Measurements from ENCODE around the gene PDXP. TPM values are rescaled to one million over a fixed set of nuclear protein-coding genes. Genes with fewer than 3 reads are reported as not detected.

The PDXP gene
- total RNA-seq, 1 donor from 2014 or later = 3.1 TPM

DNA sequence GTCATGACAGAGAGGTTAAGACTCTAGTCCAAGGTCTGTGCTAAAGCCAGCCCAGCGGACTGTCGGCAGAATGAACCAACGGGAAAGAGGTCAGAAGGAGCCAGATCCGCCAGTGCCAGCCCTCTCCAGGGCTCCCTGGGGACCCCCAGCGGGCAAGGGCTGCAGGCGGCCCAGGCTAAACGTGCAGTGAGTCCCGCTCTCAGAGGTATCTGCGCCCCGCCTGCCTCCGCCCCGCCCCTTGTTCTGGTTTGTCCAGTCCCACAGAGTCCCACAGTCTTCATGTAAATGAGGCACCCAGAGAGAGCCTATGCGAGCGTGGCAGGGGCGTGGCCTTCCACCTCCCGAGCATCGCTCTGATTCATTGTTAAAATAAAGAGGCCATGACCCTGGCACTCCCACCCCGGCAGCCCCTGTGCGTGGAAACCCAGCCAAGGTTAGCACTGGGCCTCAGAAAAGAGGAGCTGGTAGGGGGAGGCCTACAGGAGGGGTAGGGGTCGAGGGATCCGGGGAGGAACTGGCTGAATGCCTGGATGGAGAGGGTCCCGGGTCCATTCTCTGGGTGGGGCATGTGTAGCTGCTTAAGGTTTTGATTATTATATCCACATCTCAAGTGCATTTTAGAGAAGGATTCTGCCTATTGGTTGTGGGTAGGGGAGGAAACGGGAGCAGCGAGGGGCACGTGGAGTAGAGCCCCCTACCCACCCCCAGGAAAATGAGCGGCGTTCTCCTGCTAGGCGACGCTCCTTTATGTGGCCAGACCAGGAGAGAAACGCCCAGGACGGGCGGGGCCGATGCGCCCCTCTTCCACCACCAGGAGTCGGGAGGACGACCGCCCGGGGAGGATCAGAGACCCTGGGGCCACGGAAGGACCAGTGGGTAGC, 38.4 kb downstream of the PDXP start, which contains the start of gene TRIOBP:
TRIOBP (plus strand) TSS at position 392 of the 881 bp plus-strand sequence. CDS start 4,318 bp downstream, outside the sequence.
- DNase-seq (ENCODE audit: low spot score) = peak; percentile 99

- no peak for DNase-seq (ENCODE audit: low spot score)
These were observed 39.0 kb downstream of the PDXP start for GRCh38 chr22:37697538-37697835.

GRCh38 chr22:37701141-37701786, 42.7 kb downstream of the PDXP start:
- DNase-seq (ENCODE audit: low spot score) = no peak

DNA sequence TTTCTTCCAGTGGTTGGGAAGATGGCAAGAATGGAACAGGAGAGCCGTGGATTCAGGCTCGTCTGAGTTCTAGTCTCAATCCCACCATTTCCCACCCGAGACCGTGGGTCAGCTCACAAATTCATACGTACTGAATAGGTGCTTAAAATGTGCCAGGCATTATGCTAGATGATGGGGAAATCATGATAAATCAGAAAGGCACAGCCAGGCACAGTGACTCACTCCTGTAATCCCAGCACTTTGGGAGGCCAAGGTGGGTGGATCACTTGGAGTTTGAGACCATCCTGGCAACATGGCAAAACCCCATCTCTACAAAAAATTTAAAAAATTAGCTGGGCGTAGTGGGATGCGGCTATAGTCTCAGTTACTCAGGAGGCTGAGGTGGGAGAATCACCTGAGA, 45.4 kb downstream of the PDXP start:
- DNase-seq (ENCODE audit: low spot score) = no peak

DNA sequence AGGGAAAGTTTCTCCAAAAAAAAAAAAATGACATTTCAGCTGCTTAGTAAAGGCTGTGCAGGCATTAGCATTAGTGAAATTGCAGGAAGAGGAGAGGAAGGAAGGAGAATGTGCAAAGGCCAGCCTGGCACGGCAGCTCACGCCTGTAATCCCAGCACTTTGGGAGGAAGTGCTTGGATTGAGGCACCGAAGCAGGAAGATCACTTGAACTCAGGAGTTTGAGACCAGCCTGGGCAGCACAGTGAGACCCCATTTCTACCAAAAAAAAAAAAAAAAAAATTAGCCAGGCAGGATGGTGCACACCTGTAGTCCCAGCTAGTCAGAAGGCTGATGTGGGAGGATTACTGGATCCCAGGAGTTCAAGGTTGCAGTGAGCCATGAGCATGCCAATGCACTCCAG, 46.1 kb downstream of the PDXP start:
- DNase-seq (ENCODE audit: low spot score) = no peak

DNA sequence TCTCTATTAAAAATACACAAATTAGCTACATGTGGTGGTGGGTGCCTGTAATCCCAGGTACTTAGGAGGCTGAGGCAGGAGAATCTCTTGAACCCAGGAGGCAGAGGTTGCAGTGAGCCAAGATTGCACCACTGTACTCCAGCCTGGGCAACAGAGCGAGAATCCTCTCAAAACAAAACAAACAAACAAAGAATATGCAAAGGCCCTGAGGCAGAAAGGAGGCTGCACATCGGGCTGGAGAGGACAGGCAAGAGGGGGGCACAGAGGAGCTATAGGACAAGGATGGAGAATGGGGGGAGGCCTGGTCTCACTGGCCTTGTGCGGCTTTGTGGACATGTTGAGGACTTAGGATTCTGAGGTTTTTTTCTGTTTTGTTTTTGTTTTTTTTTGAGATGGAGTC, 46.7 kb downstream of the PDXP start:
- DNase-seq (ENCODE audit: low spot score) = no peak

- no peak for DNase-seq (ENCODE audit: low spot score)
These were observed 50.3 kb downstream of the PDXP start for GRCh38 chr22:37708580-37709444.

DNA sequence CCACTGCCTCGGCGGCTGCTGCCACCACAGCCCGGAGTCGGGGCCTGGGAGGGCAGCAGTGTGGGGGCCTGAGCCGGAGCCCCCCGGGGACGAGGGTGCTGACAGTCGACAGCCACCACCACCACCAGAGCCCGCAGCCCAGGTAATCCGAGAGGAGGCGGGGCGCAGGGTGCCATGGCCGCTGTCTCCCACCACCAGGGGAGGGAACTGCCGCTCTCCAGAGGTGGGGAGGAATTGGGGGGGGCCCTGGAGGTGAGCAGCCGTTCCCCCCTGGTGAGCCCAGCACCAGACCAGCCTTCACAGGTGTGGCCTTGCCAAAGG, 50.9 kb downstream of the PDXP start:
- no peak for DNase-seq (ENCODE audit: low spot score)

DNA sequence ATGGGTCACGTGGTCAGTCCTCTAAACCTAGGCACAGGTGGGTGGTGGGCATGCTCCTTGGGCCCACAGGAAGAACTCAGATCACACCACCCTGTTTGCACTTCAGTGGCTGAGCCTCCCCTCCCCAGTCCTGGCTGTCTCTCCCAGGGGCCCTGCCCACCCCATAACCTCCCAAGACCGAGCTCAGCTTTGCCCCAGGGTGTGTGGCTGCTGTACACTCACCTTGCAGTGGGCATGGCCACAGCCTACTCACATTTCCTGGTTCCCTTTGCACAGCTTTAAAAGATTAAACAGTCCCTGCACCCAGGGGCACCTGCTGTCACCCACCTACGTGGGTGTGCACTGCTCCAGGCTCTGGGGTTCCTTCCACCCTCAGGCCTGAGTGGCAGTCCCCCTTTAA, 52.2 kb downstream of the PDXP start:
- no peak for DNase-seq (ENCODE audit: low spot score)

GRCh38 chr22:37711490-37711889, 53.0 kb downstream of the PDXP start:
- DNase-seq (ENCODE audit: low spot score) = no peak

DNA sequence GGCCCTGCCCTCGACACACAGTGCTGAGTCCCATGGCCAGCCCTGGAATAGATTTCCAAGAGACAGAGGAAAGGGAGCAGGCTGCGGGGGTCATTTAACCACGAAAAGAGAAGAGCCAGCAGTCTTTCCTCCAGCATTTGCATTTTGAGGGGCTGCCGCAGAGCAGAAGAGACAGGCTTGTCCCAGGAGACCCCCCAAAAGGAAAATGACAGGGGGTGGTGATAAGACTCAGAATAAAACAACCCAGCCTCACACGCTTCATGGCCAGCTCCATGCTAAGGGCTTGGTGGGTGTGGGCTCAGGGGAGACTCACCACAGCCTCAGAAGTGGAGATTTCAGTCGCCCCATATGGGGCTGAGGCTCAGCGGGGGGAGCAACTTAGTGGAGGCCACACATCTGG, 55.2 kb downstream of the PDXP start:
- DNase-seq (ENCODE audit: low spot score) = no peak

- DNase-seq (ENCODE audit: low spot score) = no peak
These were observed 56.1 kb downstream of the PDXP start for GRCh38 chr22:37714634-37715033.

- DNase-seq (ENCODE audit: low spot score) = no peak
These were observed 57.2 kb downstream of the PDXP start for GRCh38 chr22:37715760-37716159.

Other genes with a start within 250 kb of the PDXP start
- gene ELFN2, start 231.2 kb upstream of the PDXP start, total RNA-seq (ENCODE audit: insufficient read depth, low replicate concordance) = 0.24 TPM
- 20.7 TPM for gene MFNG, start 172.3 kb upstream of the PDXP start, total RNA-seq (ENCODE audit: insufficient read depth, low replicate concordance)
- gene CARD10, start 139.3 kb upstream of the PDXP start, total RNA-seq (ENCODE audit: insufficient read depth, low replicate concordance) = 5.5 TPM
- 16.4 TPM for gene CDC42EP1, start 98.2 kb upstream of the PDXP start, total RNA-seq (ENCODE audit: insufficient read depth, low replicate concordance)
- not detected for gene LGALS2, start 78.6 kb upstream of the PDXP start, total RNA-seq (ENCODE audit: insufficient read depth, low replicate concordance)
- 33.5 TPM for gene GGA1, start 49.9 kb upstream of the PDXP start, total RNA-seq (ENCODE audit: insufficient read depth, low replicate concordance)
- 11.8 TPM for gene SH3BP1, start 19.1 kb upstream of the PDXP start, total RNA-seq (ENCODE audit: insufficient read depth, low replicate concordance)
- 1,243 TPM for gene LGALS1, start 16.9 kb downstream of the PDXP start, total RNA-seq (ENCODE audit: insufficient read depth, low replicate concordance)
- 7.2 TPM for gene NOL12, start 27.6 kb downstream of the PDXP start, total RNA-seq (ENCODE audit: insufficient read depth, low replicate concordance)
- 96.1 TPM for gene TRIOBP, start 38.3 kb downstream of the PDXP start, total RNA-seq (ENCODE audit: insufficient read depth, low replicate concordance)
- 22.4 TPM for gene GCAT, start 149.2 kb downstream of the PDXP start, total RNA-seq (ENCODE audit: insufficient read depth, low replicate concordance)
- not detected for gene GALR3, start 164.7 kb downstream of the PDXP start, total RNA-seq (ENCODE audit: insufficient read depth, low replicate concordance)
- gene ANKRD54, start 185.6 kb downstream of the PDXP start, total RNA-seq (ENCODE audit: insufficient read depth, low replicate concordance) = 52.7 TPM
- 268 TPM for gene EIF3L, start 190.7 kb downstream of the PDXP start, total RNA-seq (ENCODE audit: insufficient read depth, low replicate concordance)
- 85.0 TPM for gene MICALL1, start 247.6 kb downstream of the PDXP start, total RNA-seq (ENCODE audit: insufficient read depth, low replicate concordance)

Data from umbilical cord (tissue), 2 donors.